ENCODE results near the gene BNIPL.

BNIPL gene

DNA sequence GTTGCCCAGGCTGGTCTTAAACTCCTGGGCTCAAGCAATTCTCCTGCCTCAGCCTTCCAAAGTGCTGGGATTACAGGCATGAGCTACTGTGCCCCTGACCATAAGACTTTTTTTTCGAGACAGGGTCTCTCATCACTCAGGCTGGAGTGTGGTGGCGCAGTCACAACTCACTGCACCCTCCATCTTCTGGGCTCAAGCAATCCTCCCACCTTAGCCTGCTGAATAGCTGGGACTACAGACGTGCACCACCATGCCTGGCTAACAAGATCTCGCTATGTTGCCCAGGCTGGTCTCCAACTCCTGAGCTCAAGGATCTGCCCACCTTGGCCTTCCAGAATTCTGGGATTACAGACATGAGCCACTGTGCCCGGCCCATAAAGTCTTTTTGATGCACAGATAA, 13.1 kb downstream of the BNIPL start:
- no peak for DNase-seq (ENCODE audit: low read depth)
- TF ChIP-seq CTCF (IDR thresholded peaks at IDR 0.05; ENCODE audit: low read depth, low read length, missing control alignments) = no peak
- H3K4me3 ChIP-seq (ENCODE audit: low read depth, low read length) = no peak overlapping the region
- in situ Hi-C loops (cut with HindIII; ENCODE audit: low sequenced_read_pairs) = no loop called here

DNA sequence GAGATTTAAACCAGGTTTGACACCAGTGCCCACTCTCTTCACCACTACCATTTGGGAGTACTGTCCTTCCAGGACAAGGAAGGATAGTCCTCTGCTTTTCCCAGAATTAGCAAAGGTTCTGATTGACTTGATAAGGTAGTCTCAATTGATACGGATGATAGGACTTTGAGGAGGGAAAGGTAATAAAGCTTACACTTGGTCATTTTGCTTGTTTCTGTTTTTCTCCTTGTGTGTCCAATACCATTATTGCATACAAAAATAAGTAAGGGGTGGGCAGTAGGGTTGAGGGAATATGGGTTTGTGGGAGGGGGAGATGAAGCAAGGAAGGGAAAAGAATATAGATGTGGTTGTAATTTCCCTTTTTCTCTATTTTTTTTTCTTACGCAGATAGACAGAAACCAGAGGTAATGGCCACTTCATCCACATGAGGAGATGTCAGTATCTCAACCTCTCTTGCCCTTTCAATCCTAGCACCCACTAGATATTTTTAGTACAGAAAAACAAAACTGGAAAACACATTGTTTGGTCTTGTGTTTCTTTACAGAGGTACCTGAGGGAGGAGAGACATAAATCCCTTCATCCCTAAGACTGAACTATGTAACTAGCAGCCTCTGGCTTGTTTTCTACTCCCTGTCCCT, 13.8 kb downstream of the BNIPL start:
- no peak for DNase-seq (ENCODE audit: low read depth)
- no peak for TF ChIP-seq CTCF (IDR thresholded peaks at IDR 0.05; ENCODE audit: low read depth, low read length, missing control alignments)
- no peak overlapping the region for H3K4me3 ChIP-seq (ENCODE audit: low read depth, low read length)
- in situ Hi-C loops (cut with HindIII; ENCODE audit: low sequenced_read_pairs) = no loop called here

DNA sequence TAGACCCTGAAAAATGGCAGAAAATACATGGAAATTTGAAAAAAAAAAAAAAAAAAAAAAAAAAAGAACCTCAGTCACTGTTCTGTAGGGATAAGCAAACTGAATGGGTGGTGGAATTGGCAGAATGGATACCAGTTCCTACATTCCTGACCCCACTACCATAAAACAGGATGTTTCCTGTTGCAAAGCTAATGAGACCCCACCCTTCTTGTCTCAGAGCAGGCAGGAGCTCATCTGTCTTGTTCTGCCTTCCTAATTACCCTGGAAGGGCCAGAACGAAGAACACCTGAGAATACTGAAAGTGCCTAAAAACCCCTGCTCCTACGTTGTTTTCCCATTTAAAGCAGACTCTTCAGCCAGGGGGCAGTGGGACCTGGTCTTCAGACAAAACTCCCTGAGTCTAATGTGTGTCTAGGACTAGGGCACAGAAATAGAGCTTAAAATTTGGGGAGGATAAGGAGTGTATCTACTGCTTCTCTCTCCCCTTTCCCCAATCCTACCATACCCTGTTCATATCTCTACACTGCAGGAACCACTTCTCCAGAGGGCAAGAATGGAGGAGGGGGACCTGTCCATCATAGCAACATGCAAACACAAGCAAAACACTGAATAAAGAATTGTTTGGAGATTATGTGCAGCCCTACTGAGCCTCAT, 15.1 kb downstream of the BNIPL start:
- no peak for DNase-seq (ENCODE audit: low read depth)
- TF ChIP-seq CTCF (IDR thresholded peaks at IDR 0.05; ENCODE audit: low read depth, low read length, missing control alignments) = no peak
- H3K4me3 ChIP-seq (ENCODE audit: low read depth, low read length) = no peak overlapping the region
- in situ Hi-C loops (cut with HindIII; ENCODE audit: low sequenced_read_pairs) = no loop called here

GRCh38 chr1:151054971-151055547, 18.7 kb downstream of the BNIPL start:
- H3K4me3 ChIP-seq (ENCODE audit: low read depth, low read length) = no peak overlapping the region
- TF ChIP-seq CTCF (IDR thresholded peaks at IDR 0.05; ENCODE audit: low read depth, low read length, missing control alignments) = no peak

DNA sequence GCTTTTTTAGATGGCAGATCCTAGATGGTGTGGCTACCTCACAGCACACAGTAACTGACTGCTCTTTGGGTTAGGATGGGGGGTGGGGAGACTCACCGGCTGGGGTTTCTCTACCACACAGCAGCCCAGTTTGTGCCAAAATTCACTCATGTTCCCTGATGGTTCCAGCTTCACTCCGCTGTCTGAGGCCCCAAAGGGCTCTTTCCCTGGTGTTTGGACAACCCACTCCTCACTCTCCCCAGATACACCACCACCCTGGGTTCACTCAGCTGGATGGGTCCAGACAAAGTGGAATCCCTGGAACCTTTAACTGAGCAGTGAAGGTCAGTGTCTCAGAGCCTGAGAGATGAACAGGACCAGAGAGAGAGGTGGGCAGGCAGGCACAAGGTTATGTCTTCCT, 19.2 kb downstream of the BNIPL start:
- H3K4me3 ChIP-seq (ENCODE audit: low read depth, low read length) = no peak overlapping the region
- TF ChIP-seq CTCF (IDR thresholded peaks at IDR 0.05; ENCODE audit: low read depth, low read length, missing control alignments) = no peak
- in situ Hi-C loops (cut with HindIII; ENCODE audit: low sequenced_read_pairs) = no loop called here
- DNase-seq (ENCODE audit: low read depth) = no peak

More at GRCh38 chr1:151054971-151055547, 18.7 kb downstream of the BNIPL start:
- in situ Hi-C loops (cut with HindIII; ENCODE audit: low sequenced_read_pairs) = no loop called here
- DNase-seq (ENCODE audit: low read depth) = no peak

DNA sequence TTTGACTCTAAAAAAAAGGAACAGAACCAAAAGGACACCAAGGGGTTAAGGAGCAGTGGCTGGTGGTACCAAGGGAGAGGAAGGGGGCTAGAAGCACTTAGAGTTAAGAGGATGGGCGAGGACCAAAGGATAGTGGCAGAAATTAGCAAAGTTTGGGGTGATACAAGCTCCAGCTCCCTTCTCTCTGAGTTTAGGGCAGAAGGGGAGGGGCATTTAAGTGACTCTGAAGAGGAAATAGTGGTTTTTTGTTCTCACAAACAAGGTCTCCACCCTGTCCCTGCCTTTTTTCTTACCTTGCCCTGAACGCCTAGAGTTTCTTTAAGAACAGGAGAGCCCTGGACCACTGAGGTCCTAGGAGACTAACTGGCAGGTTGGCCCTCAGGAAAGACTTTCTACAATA, 19.8 kb downstream of the BNIPL start:
- in situ Hi-C loops (cut with HindIII; ENCODE audit: low sequenced_read_pairs) = no loop called here
- no peak for TF ChIP-seq CTCF (IDR thresholded peaks at IDR 0.05; ENCODE audit: low read depth, low read length, missing control alignments)
- DNase-seq (ENCODE audit: low read depth) = no peak

More for the DNA sequence above, 19.8 kb downstream of the BNIPL start:
- no peak overlapping the region for H3K4me3 ChIP-seq (ENCODE audit: low read depth, low read length)
